Stimulated activated naive CD8-positive, alpha-beta T cell treated with anti-CD3 and anti-CD28 coated beads, Interleukin-15, Interleukin-2, amounts not matched to agents 100 U/mL and 50 U/mL, for 24 hours (primary cell): Measurements from ENCODE around the gene KIAA1586.
A peak's percentile ranks its signal among the peaks of the same experiment; 100 is the strongest.
"Not testable (repeated sequence)": the region's sequence is repeated elsewhere in the genome, so short reads cannot be mapped to it uniquely, and the experiment has no call there.

Experiments used
- ATAC-seq: fragments of 150-1000 bp; cut with Tn5 transposase; one replicate; pipeline ENCODE4 v1.10.0; 2021
- DNase-seq: peaks from one replicate; pipeline ENCODE4 v3.0.0; 2021

The KIAA1586 gene

DNA sequence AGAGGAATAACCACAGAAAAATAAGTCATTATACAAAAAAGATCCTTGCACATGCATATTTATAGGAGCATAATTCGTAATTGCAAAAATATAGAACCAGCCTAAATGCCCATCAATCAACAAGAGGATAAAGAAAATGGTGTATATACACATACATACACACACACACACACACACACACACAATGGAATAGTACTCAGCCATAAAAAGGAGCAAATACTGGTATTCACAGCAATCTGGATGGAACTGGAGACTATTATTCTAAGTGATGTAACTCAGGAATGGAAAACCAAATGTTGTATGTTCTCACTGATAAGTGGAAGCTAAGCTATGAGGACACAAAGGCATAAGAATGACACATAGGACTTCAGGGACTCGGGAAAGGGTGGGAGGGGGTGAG, 1.9 kb upstream of the KIAA1586 start:
- DNase-seq (no peak), ATAC-seq (no peak)

GRCh38 chr6:57047257-57047585, 728 bp downstream of the KIAA1586 start:
- not testable (repeated sequence) for DNase-seq
- ATAC-seq, result peak; percentile 14

- ATAC-seq, DNase-seq: not testable (repeated sequence)
Observed at GRCh38 chr6:57047859-57048258, 1.4 kb downstream of the KIAA1586 start.

- DNase-seq, result no peak
- no peak for ATAC-seq
Observed at GRCh38 chr6:57048577-57048976, 2.1 kb downstream of the KIAA1586 start.

DNA sequence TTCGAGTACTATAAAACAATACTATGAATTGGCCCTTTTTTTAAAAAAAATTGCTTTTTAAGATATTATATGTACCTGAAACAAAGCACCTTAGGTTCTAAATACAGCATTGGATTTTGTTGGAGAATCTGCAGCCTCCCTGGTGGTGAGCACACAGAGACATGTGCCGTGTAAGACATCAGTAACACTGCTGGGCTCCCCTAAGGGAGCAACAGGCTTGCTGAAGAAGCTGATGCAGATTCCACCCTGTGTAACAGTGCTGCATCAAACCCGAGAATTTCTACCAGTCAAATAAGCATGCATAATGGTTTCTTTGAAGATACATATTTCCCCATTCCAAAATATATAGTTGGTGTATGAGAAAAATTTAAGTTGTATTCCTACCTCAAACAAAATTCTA, 17.4 kb downstream of the KIAA1586 start:
- no peak for ATAC-seq

GRCh38 chr6:57064809-57065208, 18.3 kb downstream of the KIAA1586 start:
- ATAC-seq, result no peak

More for the DNA sequence above, 17.4 kb downstream of the KIAA1586 start:
- DNase-seq, result no peak

GRCh38 chr6:57068061-57068460, 21.6 kb downstream of the KIAA1586 start:
- no peak for DNase-seq
- no peak for ATAC-seq

More at GRCh38 chr6:57064809-57065208, 18.3 kb downstream of the KIAA1586 start:
- no peak for DNase-seq

GRCh38 chr6:57069228-57069627, 22.7 kb downstream of the KIAA1586 start:
- ATAC-seq (no peak), DNase-seq (no peak)

GRCh38 chr6:57069920-57070331, 23.4 kb downstream of the KIAA1586 start:
- DNase-seq, result no peak
- no peak for ATAC-seq

DNA sequence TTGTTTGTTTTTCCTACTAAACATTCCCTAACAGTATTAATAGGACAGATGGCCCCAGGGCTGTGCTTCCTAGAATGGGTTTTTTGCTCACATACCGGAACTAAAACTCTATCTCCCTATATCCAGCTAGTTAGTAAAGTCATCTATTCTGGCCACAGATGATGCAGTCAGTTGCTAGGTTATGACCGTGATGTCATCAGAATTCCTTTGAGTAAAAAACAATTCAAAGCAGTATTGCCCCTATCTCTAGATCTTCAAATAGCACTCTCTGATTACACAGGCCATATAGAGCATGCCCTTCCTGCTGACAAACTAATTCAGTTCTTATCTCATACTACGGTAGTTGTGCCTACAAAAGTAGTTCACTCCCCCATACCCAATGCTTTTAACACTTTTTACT, 25.6 kb downstream of the KIAA1586 start:
- DNase-seq, result no peak
- ATAC-seq, result no peak

DNA sequence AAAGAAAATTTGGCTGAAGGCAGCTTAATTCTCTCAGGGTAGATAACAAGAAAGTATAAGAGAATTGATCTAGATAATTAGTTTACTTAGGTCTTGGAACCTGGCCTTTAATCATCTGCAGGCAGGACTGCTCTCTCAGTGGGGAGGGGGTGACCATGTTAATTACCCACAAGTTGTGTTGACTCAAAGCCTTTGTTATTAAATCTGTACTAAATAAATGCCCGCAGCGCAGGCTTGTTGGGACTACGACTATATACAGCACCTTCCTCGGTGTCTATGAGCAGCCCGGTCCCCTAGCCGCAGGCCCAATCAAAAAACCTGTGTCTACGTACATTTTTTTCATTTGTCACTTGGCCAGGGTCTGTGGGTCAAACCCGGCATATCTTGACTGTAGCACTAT, 27.9 kb downstream of the KIAA1586 start:
- DNase-seq (no peak), ATAC-seq (no peak)

DNA sequence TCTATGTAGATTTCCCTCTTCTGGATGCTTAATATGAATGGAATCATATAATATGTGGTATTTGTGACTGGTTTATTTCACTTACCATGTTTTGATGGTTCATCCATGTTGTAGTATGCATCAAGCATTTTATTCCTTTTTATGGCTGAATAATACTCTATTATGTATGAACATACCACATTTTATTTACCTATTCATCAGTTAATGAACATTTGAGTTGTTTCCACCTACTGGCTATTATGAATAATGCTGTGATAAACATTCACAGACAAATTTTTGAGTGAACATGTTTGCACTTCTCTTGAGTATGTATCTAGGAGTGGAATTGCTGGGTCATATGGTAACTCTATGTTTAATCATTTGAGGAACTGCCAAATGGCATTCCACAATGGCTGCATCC, 28.6 kb downstream of the KIAA1586 start:
- DNase-seq (no peak), ATAC-seq (no peak)

DNA sequence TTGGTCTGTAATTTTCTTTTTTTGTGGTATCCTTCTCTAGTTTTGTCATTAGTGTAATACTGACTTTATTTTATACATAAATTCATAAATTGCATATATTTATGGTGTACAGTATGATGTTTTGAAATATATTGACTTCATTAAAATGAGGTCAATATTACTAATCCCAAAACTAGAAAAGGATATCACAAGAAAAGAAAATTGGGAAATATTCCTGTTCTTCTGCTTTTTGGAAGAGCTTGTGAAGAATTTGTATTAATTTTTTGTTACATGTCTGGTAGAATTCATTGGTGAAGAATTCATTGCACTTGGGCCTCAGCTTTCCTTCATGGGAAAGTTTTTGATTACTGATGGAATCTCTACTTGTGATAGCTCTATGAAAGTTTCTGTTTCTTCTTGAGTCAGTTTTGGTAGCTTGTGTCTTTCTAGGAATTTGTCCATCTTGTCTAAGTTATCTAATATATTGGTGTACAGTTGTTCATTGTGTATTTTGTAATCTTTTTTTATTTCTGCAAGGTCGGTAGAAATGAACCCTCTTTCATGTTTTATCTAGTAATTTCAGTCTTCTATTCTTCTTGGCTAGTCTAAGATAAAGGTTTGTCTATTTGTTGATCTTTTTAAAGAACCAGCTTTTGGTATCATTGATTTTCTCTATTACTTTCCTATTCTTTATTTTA, 32.2 kb downstream of the KIAA1586 start:
- DNase-seq (no peak), ATAC-seq (no peak)

DNA sequence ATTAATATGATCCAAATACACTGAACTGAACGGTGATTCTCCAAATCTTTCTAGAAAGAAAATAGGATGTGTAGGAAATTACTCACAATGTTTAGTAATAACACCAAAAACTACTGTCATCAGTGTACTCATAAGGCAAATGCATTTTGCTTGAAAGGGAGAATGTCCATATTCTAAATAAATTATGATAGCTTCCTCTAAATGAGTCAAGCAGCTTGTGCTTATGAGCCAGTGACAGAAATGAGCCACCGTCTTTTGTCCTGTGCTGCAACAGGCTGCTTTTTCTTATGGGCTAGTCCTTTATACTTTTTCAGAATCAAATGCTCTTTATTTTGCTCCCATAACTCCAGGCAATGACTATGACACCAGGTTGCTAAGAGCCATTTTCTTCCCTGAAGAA, 39.0 kb downstream of the KIAA1586 start:
- ATAC-seq (no peak), DNase-seq (no peak)

- DNase-seq, result no peak
- ATAC-seq, result no peak
Observed at GRCh38 chr6:57086843-57087242, 40.4 kb downstream of the KIAA1586 start.

DNA sequence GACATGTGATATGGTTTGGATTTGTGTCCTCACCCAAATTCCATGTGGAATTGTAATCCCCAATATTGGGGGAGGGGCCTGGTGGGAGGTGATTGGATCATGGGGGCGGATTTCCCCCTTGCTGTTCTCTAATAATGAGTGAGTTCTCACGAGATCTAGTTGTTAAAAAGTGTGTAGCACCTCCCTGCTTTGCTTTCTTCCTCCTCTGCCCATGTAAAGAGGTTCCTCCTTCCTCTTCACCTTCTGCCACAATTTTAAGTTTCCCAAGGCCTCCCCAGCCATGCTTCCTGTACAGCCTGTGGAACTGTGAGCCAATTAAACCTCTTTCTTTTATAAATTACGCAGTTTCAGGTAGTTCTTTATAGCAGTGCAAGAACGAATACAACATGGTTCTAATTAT, 41.4 kb downstream of the KIAA1586 start:
- no peak for DNase-seq
- no peak for ATAC-seq

- ATAC-seq (no peak), DNase-seq (no peak)
Observed at GRCh38 chr6:57089265-57089664, 42.8 kb downstream of the KIAA1586 start.

GRCh38 chr6:57089687-57090457, 43.4 kb downstream of the KIAA1586 start, which contains the start of gene ZNF451:
Gene ZNF451 (plus strand): TSS chr6:57090188. CDS start chr6:57090254, 66 bp downstream.
- DNase-seq (peak; percentile 97), ATAC-seq (peak; percentile 97)

- DNase-seq, result not testable (repeated sequence)
- ATAC-seq, result peak; percentile 1
Observed at GRCh38 chr6:57090458-57091067, 44.1 kb downstream of the KIAA1586 start.

GRCh38 chr6:57091375-57091774, 44.9 kb downstream of the KIAA1586 start:
- not testable (repeated sequence) for DNase-seq, ATAC-seq

- DNase-seq (no peak), ATAC-seq (no peak)
Observed at GRCh38 chr6:57094689-57095088, 48.2 kb downstream of the KIAA1586 start.

GRCh38 chr6:57097596-57097995, 51.1 kb downstream of the KIAA1586 start:
- no peak for DNase-seq

GRCh38 chr6:57102976-57103375, 56.5 kb downstream of the KIAA1586 start:
- ATAC-seq (no peak), DNase-seq (no peak)

More at GRCh38 chr6:57097596-57097995, 51.1 kb downstream of the KIAA1586 start:
- no peak for ATAC-seq
